CD4-positive, alpha-beta T cell treated with Interleukin-17A for 1 hour (primary cell): ENCODE measurements around the gene VPS8.
A peak's percentile ranks its signal among the peaks of the same experiment; 100 is the strongest.

Experiments used
- DNase-seq: peaks from one replicate; pipeline ENCODE4 v3.0.0-alpha.2; 2020

Gene VPS8, protein sequence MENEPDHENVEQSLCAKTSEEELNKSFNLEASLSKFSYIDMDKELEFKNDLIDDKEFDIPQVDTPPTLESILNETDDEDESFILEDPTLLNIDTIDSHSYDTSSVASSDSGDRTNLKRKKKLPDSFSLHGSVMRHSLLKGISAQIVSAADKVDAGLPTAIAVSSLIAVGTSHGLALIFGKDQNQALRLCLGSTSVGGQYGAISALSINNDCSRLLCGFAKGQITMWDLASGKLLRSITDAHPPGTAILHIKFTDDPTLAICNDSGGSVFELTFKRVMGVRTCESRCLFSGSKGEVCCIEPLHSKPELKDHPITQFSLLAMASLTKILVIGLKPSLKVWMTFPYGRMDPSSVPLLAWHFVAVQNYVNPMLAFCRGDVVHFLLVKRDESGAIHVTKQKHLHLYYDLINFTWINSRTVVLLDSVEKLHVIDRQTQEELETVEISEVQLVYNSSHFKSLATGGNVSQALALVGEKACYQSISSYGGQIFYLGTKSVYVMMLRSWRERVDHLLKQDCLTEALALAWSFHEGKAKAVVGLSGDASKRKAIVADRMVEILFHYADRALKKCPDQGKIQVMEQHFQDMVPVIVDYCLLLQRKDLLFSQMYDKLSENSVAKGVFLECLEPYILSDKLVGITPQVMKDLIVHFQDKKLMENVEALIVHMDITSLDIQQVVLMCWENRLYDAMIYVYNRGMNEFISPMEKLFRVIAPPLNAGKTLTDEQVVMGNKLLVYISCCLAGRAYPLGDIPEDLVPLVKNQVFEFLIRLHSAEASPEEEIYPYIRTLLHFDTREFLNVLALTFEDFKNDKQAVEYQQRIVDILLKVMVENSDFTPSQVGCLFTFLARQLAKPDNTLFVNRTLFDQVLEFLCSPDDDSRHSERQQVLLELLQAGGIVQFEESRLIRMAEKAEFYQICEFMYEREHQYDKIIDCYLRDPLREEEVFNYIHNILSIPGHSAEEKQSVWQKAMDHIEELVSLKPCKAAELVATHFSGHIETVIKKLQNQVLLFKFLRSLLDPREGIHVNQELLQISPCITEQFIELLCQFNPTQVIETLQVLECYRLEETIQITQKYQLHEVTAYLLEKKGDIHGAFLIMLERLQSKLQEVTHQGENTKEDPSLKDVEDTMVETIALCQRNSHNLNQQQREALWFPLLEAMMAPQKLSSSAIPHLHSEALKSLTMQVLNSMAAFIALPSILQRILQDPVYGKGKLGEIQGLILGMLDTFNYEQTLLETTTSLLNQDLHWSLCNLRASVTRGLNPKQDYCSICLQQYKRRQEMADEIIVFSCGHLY (N-terminal part only)

GRCh38 chr3:184811999-184812661 lies at the start of gene VPS8:
TSS of gene VPS8 (plus strand) at chr3:184812166. CDS start at chr3:184824633, 12,467 bp downstream.
- peak; percentile 96 for DNase-seq

DNA sequence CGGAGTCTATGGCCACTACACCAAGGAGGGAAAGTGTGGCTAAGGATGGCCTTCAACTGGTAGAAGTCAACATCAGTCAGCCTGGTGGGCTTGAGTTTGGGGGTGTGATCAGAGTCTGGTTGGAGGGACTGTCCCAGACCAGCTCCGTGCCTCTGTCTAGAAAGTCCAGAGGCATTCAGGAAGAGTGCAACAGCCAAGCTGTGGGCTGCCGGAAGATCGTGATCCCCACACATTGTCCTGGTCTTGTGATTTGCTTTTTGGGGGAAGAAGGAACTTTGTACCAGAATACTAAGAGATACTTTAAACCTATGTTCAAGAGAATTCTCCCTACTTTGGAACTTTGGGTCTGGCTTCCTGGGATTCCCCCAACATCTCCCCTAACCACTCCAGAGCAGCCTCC lies 47.8 kb upstream of the VPS8 start:
- no peak for DNase-seq

GRCh38 chr3:184765047-184765729 lies 46.8 kb upstream of the VPS8 start:
- DNase-seq: no peak

DNA sequence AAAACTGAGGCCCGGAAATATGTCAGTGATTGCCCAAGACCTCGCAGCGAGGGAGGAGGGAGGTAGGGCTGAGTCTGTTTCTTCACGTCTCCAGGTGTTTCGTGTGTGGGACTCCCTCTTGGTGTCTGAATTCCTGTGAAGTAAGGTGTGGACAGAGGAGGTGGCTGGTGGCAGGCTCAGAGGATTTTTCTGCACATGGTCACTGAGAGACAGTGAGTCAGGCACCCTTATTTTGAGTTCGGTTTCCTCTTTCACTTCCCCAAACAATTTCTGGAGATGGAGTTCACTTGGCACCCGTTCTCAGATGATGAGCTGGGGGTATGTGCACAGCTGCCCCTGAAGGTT lies 46.3 kb upstream of the VPS8 start:
- no peak for DNase-seq

GRCh38 chr3:184766555-184767261 lies 45.3 kb upstream of the VPS8 start:
- no peak for DNase-seq

GRCh38 chr3:184767377-184767776 lies 44.6 kb upstream of the VPS8 start:
- DNase-seq: no peak

- DNase-seq: no peak
Measured at GRCh38 chr3:184769382-184770170, 42.4 kb upstream of the VPS8 start.

GRCh38 chr3:184770541-184770940 lies 41.4 kb upstream of the VPS8 start:
- no peak for DNase-seq

- no peak for DNase-seq
Measured at GRCh38 chr3:184771301-184772127, 40.5 kb upstream of the VPS8 start.

DNA sequence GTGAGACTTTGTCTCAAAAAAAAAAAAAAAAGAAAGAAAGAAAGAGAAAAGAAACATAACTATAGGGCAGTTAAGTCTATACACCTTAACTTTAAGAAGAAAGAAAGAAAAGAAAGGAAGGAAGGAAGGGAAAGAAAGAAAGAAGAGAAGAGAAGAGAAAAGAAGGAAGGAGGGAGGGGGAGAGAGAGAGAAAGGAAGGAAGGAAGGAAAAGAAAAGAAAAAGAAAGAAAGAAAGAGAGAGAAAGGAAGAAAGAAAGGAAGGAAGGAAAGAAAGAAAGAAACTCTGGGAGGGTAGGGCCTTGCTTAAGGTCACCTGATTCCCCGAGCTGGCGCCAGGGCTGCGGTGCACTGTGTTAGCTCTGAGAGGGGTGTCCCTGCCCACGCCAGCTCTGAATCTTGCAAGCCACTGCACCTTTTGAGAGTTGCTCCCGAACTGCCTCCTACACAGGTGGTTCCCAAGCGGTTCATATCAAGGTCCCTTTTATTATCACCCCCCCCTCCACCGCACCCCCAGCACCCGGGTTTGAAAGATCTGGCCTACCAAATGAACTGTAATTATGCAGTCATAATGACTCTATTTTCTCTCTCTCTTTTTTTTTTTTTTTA lies 39.2 kb upstream of the VPS8 start:
- DNase-seq: no peak

- DNase-seq: no peak
Measured at GRCh38 chr3:184773283-184774186, 38.4 kb upstream of the VPS8 start.

GRCh38 chr3:184776916-184777315 lies 35.0 kb upstream of the VPS8 start:
- DNase-seq: no peak

DNA sequence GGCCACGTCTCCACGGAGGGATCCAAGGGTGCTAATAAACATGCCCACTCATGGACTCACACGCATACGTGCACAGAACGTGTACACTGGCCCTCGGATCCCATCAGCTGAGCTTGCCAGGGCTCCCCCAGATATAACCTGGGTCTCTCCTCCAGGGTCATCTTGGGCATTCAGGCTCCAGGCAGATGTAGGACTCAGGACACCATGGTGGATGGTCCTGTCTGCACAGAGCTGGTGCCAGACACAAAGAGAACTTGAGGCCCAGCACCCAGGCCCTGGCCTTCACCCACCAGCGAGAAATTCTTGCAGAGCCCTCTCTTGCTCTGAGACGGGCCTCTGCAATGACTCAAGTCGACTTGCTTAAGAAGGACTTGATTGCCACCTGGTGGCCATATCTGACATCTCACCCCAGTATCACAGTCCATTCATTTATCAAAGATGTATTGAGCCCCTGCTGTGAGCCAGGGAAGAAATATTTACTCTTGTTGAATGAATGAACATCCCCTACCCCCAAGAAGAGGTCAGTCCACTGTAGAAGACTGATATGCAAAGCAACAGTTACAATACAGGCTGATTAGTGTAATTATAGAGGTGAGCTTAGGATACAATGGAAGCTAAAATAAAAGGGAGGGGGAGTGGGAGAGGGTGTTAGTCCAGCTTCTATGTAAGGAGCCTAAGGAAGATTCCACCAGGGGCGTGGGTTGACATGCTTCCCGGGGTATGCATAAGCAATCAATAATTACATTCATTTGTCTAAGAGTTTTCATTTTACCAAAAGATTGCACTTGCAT lies 34.2 kb upstream of the VPS8 start:
- DNase-seq: peak; percentile 86

- no peak for DNase-seq
Measured at GRCh38 chr3:184778426-184779332, 33.3 kb upstream of the VPS8 start.

DNA sequence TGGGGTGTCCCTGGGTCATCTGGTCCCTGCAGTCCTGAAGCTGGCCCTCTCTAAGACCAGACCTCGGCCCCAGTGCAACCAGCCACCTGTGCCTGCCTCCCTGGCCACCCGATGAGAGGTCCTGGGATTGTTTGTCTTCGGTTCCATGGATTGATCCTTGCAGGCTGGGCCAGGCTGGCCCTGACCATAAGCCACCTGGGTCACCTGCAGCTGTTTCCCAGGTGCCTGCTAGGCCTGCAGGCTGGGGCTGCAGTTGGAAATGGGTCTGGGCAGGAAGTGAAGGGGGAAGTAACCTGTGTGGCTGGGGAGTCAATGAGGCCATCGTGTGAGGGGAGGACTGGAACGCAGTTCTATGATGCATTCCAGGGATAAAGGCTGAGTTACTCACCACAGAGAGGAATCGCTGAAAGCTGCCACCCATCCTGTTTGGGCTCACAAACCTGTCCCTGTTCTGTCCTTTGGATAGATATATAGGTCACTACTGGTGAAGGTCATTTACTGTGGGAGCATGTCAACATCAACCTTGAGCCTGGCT lies 30.9 kb upstream of the VPS8 start:
- no peak for DNase-seq

DNA sequence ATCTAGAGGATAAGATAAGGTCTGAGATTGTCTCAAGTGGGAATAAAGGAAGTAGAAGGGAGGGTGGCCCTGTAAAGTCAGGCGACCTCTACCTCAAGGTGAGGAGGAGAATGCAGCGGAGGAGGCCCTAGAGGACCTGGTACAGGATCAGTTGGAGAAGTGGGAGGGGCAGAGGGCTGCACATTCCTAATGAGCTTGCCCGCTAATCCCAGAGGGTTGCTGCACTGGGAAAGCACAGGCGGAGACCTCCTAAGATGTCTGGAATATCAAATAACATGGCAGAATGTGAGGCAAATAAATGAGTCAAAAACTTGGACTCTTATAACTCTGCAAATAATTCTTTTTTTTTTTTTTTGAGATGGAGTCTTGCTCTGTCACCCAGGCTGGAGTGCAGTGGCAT lies 30.2 kb upstream of the VPS8 start:
- DNase-seq: no peak
